GM12873 (cell line): ENCODE results near the gene RSPH4A.
A peak's percentile ranks its signal among the peaks of the same experiment; 100 is the strongest.

Experiments
- TF ChIP-seq, protein P1 (sequence below): IDR thresholded peaks from 2 replicates; pipeline ENCODE4 v1.5.1; 2012; ENCODE audit warnings: low read depth, mild to moderate bottlenecking, moderate library complexity, low read length, control low read depth; ENCODE audit not compliant: insufficient read depth; ENCODE audit errors: missing control alignments

The RSPH4A gene

DNA sequence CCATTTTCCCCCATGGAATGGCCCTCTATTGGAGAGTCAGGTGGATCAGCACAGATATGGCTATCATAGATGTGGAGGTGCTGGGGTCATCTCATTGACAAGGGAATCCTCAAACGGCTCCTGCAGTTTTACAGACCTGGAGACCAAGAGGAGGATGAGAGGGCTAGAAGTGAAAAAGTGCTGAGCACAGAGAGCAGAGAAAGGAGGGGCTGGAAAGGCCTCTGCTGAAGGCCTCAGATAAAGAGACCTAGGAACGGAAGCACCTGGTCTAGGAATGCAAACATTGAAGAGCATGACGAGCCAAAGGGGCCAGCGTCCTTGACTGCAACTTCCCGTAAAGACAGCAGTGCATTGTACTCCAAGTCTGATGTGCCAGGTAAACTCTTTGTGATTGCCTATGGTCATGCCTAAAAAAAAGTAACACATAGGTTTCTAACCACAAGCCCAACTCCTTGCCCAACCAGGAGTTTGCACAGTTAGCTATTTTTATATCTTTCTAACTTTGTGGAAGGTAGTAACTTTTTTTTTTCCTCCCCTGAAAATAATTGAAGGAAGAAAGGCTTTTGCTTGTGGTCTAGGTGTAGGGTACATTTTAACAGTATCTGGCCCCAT, 15.2 kb downstream of the RSPH4A start:
- TF ChIP-seq, protein P1, sequence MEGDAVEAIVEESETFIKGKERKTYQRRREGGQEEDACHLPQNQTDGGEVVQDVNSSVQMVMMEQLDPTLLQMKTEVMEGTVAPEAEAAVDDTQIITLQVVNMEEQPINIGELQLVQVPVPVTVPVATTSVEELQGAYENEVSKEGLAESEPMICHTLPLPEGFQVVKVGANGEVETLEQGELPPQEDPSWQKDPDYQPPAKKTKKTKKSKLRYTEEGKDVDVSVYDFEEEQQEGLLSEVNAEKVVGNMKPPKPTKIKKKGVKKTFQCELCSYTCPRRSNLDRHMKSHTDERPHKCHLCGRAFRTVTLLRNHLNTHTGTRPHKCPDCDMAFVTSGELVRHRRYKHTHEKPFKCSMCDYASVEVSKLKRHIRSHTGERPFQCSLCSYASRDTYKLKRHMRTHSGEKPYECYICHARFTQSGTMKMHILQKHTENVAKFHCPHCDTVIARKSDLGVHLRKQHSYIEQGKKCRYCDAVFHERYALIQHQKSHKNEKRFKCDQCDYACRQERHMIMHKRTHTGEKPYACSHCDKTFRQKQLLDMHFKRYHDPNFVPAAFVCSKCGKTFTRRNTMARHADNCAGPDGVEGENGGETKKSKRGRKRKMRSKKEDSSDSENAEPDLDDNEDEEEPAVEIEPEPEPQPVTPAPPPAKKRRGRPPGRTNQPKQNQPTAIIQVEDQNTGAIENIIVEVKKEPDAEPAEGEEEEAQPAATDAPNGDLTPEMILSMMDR = no peak

DNA sequence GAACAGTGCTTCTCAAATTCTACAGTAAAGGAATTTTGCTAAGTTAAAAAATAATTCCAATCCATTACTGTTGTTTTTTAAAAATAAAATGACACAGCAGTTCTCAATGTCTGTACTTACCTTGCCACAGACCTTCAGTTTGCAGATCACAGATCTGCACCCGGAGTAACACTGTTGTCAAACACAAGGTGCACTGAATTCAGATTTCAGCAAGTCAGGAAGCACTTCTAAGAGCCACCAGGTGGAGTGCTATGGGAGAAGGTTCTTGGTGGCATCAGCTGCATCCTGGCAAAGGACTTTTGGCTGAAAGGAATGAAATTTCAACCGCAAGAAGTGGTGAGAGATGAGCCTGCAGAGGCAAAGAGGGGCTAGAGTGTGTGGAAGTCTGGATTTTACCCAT, 17.4 kb downstream of the RSPH4A start:
- TF ChIP-seq, protein P1 = peak; percentile 45

DNA sequence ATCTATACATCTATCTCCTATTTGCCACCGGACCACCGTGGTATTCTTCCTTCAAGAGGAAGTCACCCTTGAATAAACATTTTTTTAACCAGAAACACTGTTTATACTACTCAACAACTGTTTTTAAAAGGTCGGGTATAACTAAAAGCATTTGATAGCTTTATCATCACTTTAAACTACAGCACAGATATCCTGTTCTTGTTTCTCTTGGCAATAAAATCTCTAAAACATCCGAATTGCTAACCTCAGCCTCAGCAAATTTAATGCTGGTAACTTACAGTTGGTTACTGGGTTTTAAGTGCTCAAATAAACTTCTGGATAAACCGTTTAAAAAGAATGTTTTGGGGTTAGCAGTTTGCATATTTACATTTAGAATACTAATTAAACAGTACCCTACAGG, 31.9 kb downstream of the RSPH4A start:
- TF ChIP-seq, protein P1 = no peak

DNA sequence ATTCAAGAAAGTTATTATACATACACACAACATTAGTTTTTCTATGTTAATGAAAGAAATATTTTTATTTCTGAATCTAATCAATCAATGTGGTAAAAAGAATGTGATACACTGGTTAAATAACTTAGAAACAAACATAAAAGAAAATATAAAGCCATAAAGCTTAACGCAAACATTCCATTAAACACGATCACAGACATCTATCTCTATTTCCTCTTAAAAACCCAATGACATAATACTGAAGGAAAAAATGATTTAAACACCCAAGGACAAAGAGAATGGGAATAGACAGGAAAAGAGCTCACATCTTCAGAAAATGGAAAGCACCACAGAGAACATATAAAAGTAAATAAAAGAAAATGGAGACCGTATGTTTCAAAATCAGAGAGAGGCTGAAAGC, 32.9 kb downstream of the RSPH4A start:
- TF ChIP-seq, protein P1 = no peak

DNA sequence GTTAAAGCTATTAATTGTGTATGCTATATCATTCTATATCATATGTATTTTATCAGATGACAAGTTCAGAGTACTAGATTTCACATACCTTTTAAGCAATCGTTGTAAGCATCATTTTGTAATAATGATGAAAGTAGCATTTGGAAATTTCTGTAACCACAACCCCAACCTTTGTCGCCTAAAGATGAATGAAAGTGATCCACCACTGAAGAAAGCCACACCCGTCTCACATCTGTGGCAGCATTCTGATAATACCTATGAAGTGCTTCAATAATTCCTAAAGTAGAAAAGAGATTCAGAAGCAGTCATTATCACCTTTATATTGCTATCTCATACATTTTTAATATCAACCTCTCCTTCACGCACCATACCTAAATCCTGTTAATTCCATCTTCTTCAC, 35.6 kb downstream of the RSPH4A start:
- TF ChIP-seq, protein P1 = no peak

DNA sequence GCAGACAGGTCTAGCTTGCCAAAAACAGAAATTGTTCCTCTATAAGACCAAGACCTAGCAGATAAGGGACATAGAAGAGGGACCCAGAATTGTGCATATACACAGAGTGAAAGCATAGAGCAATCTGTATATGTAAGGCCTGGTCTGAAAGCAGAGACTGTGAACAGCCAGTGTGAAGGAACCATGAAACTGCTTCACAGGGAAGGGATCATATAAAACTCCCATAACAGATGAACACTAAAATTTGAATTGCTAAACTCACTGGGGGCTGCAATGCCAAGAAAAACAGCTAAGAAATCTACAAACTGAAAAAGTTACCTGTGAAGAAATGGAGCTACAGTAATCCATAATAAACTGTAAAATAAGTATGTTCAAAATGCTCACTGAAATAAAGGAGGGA, 45.3 kb downstream of the RSPH4A start:
- TF ChIP-seq, protein P1 = no peak

DNA sequence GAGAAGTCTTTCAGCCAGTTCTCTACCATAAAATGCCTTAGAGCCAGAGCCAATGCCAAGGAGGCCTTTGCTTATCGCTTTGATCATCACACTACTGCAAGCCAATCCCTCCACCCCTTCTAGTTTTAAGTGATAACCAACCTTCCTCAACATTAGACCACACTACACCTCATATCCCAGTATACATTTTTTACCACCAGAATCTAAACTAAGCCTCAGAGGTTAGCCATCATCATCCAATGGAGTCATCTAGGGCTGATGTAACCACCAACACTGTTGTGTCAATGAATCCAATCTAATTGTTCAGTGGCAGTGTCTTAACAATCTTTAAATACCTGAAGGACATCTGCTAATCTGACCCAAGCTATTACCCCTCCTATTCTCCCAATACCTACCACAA, 45.9 kb downstream of the RSPH4A start:
- TF ChIP-seq, protein P1 = no peak
